Measurements from ENCODE around the gene VDAC1.
"Not testable (repeated sequence)": the region's sequence is repeated elsewhere in the genome, so short reads cannot be mapped to it uniquely, and the experiment has no call there.

Gene VDAC1

DNA sequence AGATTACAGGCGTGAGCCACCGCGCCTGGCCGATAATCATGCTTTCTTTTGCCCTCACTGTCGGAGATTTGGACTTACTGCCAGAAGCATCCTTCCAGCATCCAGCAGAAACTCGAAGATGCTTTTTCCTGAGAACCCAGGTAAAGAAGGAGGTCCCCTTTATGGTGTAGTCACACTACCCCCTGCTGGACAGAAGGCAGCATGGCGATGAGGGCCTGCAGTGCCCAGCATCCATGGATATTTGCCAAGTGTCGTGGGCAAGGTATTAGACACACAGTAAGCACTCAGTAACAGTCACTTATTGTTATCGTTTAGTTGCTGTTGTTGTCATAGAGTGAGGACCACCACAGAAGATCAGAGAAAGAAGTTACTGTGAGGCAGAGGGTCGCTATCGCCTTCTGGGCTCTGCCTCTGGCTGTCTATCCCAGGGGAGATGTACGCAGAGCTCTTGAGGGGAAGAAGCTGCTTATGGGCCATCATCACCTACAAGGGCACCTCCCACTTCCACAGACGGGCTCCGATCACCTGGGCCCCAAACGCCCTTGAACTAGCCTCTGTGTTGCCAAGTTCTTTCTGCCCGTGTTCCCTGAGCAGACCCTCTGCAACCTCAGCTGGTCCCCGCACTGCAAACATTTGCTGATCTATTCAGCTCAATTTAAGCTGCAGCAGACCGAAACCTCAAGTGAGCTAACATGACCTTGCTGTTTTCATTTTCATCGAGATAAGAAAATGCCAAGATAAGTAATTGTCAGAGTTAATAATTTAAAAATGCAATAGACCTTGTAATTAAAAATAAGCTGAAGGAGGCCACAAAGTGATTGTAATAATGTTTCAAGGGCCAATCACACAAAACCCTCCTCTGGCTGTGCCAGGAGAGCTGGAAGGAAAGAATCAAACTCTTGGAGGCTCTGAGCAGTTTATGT, 60.3 kb downstream of the VDAC1 start:
- in situ Hi-C loops (cut with MboI; ENCODE audit: low sequenced_read_pairs), result no loop called here

DNA sequence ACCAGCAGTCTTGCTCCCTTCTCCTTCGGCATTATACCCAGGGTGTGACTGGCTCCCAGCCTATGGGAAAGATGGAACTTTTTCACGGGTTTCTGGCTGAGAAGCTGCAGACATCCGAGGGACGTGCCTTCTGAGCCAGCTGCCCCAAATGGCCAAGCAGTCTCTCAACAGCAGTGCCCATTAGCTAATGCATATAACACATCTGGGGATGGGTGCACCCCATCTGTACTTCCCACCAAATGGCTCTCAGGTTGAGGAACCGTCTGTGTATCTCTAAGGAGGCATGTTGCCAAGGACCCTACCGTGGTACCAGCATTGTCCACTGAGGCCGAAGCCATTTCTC, 61.3 kb downstream of the VDAC1 start:
- in situ Hi-C loops (cut with MboI; ENCODE audit: low sequenced_read_pairs), result no loop called here

DNA sequence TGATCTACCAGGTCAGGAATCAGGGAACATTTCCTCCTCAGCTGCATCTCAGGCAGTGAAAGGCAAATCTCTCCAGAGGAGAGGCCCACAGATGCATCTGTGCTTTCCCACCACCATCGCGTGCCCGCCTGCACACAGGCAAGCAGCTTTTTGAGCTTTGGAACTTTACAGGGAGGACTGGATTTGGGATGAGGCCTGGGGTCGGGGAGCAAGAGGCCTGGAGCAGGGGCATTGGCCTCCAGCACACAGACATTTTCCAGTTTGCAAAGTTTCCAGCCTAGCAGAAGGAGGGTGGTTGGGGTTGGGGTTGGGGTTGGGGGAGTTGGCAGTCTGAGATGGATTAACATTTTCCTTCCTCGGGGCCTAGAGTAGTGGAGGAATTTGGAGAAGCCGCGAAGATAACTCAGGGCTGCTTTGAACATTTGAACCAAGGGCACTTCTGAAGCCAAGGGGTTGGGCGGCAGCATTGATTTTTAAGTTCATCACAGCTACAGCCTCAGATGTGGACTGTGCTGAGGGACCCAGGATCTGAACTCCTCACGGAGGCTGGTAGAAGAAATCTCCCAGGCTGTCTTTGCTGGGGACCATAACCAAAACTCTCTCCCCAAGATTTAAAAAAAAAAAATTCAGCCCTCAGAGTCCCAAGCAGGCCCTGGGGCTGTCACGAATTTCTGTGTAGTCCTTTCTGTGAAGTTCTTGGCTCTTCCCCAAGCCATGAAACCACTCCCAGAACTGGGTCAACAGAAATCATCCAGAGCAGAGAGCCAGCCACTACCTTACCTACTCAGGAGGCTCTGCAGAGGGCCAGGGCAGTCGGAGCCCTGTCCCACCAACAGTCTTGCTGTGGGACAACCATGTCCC, 61.9 kb downstream of the VDAC1 start:
- in situ Hi-C loops (cut with MboI; ENCODE audit: low sequenced_read_pairs), result no loop called here

DNA sequence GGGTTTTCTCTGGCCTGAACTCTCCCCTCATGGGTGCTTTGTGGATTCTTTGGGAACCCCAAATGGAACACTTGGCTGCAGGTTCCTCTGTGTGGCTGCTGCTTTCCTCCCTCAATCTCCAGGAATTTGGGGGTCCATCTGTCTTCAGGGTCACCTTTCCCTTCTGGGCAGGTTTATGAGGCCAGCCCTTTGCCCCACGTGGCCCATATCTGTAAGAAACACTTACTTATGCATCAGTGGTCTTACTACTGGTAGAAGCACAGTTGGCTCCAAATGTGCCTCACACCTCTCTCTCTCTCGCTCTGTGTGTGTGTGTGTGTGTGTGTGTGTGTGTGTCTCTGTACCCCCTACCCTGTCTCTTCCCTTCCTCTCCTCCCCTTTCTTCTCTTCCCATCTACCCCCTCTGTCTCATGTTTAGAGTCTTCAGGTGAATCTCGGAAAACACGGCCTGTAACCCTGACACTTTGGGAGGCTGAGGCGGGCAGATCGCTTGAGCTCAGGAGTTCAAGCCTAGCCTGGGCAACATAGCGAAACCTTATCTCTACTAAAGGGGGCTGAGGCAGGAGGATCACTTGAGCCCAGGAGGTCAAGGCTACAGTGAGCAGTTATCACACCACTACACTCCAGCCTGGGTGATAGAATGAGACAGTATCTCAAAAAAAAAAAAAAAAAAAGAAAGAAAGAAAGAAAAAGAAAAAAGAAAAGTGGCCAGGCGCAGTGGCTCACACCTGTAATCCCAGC, 63.1 kb downstream of the VDAC1 start:
- in situ Hi-C loops (cut with MboI; ENCODE audit: low sequenced_read_pairs), result no loop called here

DNA sequence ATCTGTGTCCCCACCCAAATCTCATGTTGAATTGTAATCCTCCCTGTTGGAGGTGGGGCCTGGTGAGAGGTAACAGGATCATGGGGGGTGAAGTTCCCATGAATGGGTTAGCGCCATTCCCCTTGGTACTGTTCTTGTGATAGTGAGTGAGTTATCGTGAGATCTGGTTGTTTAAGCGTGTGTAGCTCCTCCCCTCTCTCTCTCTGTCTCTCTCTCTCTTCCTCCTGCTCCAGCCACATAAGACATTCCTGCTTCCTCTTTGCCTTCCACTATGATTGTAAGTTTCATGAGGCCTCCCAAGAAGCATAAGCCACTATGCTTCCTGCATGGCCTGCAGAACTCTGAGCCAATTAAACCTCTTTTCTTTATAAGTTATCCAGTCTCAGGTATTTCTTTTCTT, 65.1 kb downstream of the VDAC1 start:
- in situ Hi-C loops (cut with MboI; ENCODE audit: low sequenced_read_pairs), result no loop called here

DNA sequence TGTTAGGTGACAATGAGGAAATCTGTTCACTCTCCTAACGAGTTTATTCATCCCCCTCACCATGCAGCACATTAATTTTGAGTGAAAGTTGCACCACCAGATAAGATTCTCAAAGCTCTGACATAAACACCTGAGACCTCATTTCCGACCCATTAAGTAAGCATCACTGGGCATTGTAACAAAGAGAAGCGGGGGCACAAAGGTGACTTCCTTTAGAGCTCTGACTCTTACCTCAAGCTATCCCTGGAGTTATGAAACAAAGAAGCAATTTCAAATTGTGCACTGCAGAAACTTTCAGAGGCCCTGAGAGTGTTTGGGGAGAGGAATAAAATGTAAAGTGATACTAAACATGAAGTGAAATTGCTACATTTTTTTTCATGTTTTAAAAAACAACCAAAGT, 65.8 kb downstream of the VDAC1 start:
- in situ Hi-C loops (cut with MboI; ENCODE audit: low sequenced_read_pairs), result no loop called here

DNA sequence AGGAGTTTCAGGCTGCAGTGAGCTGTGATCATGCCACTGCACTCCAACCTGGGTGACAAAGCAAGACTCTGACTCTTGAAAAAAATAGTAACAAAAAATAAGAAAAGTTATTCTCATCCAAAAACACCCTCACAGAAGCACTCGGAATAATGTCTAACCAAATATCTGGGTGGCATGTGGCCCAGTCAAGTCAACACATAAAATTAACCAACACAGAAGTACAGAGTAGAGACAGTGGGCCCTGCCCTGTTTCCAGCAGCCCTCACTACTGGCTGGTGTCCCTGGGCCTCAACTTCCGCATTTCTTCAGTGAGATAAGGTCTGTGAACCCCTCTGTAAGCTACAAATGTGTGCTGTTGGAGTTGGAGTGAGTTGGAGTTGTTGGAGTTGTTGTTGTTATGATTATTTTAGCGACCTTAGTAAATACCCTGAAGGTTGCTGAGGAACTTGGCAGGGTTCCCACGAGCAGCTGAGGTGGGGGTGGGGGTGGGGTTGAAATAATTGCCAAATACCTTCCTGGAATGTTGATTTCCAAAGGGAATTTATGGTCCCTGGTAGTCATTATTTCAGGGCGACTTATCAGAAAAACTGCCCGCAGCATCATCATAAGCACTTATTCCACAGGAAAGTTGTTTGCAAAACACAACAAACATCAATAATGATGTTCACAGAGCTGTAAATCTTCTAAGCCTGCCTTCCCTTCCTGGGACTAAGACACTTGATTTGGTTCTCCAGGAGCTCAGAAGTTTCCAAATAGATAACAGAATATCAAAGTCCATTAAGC, 66.5 kb downstream of the VDAC1 start:
- in situ Hi-C loops (cut with MboI; ENCODE audit: low sequenced_read_pairs), result no loop called here

DNA sequence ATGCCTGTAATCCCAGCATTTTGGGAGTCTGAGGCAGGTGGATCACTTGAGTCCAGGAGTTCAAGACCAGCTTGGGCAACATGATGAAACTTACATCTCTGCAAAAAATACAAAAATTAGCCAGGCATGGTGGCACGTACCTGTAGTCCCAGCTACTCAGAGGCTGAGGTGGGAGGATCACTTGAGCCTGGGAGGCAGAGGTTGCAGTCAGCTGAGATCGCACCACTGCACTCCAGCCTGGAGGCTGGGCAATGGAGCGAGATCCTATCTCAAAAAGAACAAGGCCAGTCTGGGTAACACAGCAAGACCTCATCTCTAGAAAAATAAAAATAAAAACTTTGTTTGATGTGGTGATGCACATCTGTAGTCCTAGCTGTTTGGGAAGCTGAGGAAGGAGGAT, 67.1 kb downstream of the VDAC1 start:
- in situ Hi-C loops (cut with MboI; ENCODE audit: low sequenced_read_pairs), result not testable (repeated sequence)

DNA sequence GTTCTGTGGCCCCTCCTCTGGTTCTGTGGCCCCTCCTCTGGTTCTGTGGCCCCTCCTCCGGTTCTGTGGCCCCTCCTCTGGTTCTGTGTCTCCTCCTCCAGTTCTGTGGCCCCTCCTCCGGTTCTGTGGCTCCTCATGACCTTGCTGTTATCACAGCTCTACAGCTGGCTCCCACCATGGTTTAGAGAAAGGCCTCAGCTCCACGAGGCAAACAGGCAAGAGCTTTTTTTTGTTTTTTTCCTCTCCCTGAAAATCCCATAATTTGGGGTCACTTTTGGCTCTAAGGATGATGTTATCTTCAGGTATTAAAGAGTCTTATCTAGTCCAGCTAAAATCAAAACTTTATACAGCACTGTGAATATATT, 68.1 kb downstream of the VDAC1 start:
- in situ Hi-C loops (cut with MboI; ENCODE audit: low sequenced_read_pairs), result no loop called here

DNA sequence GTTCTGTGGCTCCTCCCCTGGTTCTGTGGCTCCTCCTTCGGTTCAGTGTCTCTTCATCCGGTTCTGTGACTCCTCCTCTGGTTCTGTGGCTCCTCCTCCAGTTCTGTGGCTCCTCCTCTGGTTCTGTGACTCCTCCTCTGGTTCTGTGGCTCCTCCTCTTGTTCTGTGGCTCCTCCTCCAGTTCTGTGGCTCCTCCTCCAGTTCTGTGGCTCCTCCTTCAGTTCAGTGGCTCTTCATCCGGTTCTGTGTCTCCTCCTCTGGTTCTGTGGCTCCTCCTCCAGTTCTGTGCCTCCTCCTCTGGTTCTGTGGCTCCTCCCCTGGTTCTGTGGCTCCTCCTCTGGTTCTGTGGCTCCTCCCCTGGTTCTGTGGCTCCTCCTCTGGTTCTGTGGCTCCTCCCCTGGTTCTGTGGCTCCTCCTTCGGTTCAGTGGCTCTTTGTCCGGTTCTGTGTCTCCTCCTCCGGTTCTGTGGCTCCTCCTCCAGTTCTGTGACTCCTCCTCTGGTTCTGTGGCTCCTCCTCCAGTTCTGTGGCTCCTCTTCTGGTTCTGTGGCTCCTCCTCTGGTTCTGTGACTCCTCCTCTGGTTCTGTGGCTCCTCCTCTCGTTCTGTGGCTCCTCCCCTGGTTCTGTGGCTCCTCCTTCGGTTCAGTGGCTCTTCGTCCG, 68.7 kb downstream of the VDAC1 start:
- in situ Hi-C loops (cut with MboI; ENCODE audit: low sequenced_read_pairs), result not testable (repeated sequence)

DNA sequence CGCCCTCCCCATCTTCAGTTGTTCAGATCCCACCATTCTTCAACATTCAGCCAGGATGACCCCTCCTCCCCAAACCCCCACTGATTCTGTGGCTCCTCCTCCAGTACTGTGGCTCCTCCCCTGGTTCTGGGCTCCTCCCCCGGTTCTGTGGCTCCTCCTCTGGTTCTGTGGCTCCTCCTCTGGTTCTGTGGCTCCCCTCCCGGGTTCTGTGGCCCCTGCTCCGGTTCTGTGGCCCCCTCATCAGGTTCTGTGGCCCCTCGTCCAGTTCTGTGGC, 69.2 kb downstream of the VDAC1 start:
- in situ Hi-C loops (cut with MboI; ENCODE audit: low sequenced_read_pairs), result no loop called here

DNA sequence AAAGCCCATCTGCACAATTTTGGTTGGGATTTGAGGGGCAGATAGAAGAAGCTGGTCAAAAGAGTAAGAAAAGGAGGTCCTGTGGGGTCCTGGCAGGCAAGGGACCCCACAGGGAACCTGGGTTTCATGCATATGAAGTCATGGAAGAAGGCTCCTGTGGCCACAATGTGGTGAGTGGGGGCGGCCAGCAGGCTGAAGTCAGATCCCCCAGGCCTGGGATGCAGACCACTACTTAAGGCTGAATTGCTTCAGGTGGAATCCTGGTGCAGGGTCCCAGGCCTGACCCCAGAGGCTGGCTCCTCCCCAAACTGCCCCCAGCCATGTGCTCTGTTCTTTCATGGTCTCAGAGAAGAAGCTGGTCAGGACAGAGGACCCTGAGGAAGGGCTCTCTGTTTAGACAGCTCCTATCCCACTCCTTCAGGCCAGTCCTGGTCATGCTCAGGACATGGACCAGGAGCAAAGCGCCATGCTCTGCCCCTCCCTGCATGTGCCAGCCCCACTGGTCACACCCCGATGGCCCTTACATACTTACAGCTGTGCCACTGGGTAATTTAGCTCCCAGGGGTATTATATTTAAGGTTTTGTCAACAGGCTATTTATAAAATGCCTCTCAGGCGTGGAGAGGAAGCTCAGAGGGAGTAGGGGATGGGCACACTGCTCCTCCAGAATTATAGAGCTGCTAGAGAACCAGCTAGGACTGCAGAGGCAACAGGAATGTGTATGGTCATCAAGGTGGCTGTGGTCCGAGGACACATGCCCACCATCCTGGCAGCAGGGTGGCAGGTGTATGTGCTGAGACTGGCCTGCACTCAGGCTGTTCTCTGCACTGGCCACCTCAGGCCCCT, 69.7 kb downstream of the VDAC1 start:
- in situ Hi-C loops (cut with MboI; ENCODE audit: low sequenced_read_pairs), result no loop called here

DNA sequence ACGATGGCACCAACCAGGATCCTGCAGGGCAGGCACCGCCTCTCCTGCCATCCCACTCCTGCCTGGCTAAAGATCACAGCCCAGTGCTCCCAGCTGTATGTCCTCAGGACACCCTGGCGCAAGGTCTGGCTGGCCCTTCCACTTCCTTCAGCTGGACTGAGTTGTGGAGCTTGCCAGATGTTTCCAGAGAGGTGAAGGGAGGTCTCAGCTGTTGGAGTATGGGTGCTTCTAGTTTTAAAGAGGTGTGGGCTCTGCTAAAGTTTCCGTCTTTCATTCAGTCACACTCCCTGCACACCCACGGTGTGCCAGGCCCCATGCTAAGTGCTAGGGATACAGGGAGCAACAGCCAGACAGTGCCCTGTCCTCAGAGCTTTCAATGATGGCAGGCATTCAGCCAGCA, 70.5 kb downstream of the VDAC1 start:
- in situ Hi-C loops (cut with MboI; ENCODE audit: low sequenced_read_pairs), result no loop called here

DNA sequence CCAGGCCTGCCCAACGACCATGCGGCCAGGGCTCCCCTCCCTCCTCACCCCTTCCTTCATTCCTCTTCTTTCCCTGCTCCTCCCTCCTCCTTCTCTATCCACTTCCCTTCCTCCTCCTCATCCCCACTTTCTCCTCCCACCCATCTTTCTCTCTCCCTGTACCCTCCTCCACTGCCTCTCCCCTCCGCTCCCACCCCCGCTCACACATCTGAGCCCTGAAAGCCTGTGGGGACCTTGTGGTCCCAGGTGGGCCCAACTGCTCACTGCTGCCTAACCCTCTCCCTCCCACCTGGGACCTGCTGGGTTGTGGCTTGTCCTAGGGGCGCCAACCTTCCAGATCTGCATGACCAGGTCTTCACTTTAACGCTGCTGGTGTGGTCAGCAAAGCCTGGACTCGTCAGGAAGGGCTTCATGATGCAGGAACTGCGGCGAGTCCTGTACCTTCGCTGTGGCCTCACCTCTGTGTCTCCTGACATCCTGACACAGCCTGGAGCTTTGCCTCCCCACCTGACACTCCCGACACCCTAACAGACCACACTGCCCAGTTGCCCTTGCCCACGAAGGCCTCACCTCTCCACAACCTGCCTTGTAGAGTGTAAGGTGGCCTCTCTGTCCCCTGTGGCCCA, 71.0 kb downstream of the VDAC1 start:
- in situ Hi-C loops (cut with MboI; ENCODE audit: low sequenced_read_pairs), result no loop called here

DNA sequence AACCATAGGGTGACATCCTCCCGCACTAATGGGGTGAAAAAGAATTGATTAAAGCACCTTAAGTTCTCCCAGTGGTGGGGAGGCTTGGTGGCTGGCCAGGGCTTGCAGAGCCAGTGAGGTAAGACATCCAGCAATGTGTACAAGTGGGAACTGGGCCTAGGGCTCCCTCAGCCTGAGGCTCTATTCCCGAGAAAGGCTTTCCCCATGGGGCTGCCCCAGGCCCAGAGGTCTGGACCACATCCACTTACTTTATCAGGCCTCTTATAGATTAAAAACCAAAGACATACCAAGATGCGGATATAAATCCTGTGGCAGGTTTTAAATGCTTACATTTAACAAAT, 71.6 kb downstream of the VDAC1 start:
- in situ Hi-C loops (cut with MboI; ENCODE audit: low sequenced_read_pairs), result no loop called here

DNA sequence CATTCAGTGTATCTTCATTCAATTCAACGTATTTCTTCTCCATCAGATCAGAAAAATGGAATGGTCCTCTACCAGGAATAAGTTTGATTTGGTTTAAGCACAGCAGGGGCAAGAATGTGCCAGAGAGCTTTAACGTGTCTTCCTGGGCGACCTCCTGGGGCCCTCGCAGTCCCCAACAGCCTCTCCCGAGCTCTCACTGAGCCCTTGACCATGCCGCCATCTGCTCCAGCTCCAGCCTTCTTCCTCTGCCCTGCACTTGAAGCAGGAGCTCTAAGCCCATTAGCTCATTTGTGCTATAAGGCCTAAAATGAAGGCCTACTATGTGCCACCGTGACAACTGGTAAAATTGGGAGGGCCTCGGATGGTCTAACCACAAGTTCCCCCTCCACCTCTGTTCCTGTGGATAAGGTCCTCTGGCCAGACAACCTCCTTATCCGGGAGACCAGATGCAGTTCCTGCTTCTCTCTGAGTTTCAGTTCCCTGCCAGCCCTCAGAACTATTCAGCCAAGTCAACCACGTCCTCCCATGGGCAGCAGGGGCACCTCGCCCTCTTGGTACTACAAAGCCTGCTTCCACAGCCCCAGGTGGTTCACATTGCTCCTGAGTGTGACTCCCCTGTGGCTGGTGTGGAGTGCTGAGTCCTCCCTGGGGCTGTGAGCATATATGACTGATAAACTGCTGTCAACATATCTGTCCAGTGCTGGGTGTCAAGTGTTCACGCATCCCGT, 72.2 kb downstream of the VDAC1 start:
- in situ Hi-C loops (cut with MboI; ENCODE audit: low sequenced_read_pairs), result no loop called here

DNA sequence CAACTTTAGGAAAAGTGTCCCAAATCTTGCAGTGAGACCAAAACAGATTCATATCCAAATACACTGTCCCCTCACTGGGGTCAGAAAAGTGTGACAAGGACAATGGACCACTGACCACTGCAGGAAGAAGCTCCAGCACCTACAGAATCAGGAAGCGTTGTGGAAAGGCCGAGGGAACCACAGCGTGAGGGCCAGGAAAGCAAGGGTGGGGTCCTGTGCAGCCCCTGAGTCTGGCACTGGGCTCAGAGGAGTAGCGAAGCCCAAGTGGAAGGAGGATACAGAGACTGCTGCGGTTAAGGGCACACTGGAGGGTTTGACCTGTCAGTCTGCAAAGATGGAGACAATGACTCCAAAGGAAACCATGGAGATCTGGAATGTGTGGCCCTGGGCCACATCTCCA, 73.2 kb downstream of the VDAC1 start:
- in situ Hi-C loops (cut with MboI; ENCODE audit: low sequenced_read_pairs), result no loop called here

DNA sequence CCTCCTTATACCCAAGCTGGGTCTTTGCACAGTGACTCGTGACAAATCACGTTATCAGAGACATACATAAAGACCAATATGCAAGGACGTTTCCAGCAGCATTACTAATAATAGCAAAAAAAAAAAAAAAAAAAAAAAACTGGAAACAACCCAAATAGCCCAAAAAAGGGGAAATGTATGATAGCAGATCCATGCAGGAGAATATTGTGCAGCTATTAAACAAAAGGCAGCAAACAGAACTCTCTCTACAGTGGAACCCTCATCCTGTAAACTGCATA, 74.0 kb downstream of the VDAC1 start:
- in situ Hi-C loops (cut with MboI; ENCODE audit: low sequenced_read_pairs), result no loop called here

Measured in HL-60/S4 treated with phorbol 12-myristate 13-acetate at 8.2 ng/mL for 4 days and 3 days (cell line).